ENCODE results near the gene FUT3. TPM values are rescaled to one million over a fixed set of nuclear protein-coding genes. Genes with fewer than 3 reads are reported as not detected.
"Not testable (repeated sequence)": the region's sequence is repeated elsewhere in the genome, so short reads cannot be mapped to it uniquely, and the experiment has no call there.

Gene FUT3
- polyA plus RNA-seq, 5 donors = 0.49 to 0.66 (median 0.61) TPM; not detected in 1

- DNase-seq = not testable (repeated sequence)
These were observed 2.6 kb downstream of the FUT3 start for GRCh38 chr19:5848621-5849020.

DNA sequence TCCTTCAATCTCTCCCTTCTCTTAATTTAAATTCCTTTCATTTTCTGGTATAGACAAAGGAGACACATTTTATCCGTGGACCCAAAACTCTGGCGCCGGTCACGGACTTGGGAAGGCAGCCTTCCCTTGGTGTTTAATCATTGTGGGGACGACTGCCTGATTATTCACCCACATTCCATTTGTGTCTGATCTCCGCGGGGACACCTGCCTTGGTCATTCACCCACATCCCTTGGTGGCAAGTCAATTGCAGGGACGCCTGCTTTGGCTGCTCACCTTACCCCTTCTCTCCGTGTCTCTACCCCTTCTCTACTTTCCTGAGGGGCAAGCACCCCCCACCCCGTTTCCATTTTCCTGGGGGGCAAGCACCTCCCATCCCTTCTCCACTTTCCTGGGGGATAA is 3.4 kb downstream of the FUT3 start:
- not testable (repeated sequence) for DNase-seq

DNA sequence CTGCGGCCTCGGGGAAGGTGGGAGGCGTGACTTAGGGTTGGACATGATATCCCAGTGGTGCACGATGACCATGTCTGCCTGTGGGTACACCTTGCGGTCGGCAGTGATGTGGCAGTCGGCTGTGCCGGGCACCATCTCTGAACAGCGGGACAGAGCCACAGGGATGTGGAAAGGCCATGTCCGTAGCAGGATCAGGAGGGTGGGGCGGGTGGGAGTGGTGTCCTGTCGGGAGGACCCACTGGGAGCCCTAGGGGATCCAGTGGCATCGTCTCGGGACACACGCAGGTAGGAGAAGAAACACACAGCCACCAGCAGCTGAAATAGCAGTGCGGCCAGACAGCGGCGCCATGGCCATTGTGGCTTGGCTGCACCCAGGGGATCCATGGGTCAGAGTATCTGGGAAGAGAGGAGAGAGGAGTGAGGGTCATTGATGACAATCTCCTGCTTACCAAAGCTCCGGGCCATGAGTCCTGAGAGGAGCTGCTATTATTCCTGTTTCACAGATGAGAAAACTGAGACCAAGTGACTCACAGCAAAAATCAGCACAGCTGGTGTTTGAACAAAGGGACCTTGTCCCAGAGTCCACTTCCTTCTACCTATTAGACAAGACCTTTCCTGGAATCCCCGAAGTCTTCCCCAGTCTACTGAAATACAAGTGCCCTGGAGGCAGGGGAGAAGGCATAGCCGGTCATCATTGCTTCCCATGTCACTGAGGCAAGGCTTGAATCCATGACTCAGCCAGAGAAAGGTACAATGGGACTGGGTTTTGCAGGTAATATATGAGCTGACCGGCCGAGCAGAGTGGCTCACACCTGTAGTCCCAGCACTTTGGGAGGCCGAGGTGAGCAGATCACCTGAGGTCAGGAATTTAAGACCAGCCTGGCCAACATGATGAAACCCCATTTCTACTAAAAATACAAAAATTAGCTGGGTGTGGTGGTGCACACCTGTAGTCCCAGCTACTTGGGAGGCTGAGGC is 6.5 kb downstream of the FUT3 start:
- DNase-seq = no peak

DNA sequence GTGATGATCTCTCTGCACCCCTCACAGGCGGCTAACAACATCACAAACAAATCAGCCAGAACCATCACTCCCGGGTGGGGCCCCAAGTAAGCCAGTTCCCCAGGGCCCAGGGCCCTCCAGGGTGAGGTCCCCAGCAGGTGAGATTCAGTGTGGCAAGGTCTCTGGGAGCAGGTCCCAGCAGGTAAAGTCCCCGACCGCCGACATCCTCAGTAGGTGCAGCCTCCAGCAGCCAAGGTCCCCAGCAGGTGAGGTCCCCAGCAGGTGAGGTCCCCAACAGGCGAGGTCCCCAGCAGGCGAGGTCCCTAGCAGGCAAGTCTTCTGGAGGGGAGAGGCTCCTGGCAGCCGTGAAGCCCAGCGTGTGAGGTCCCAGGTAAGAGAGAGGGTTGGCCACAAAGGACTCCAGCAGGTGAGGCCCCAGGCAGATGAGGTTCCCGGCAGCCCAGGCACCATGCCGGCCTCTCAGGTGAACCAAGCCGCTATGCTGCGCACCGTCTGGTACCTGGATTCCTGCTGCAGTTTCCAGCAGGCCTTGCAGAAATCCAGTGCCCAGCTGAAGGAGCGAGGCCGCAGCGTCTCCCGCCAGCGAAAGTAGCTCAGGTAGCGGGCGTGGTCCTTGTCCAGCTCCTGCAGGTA is 7.8 kb downstream of the FUT3 start:
- no peak for DNase-seq

- not testable (repeated sequence) for DNase-seq
These were observed 9.5 kb downstream of the FUT3 start for GRCh38 chr19:5841735-5842111.

- DNase-seq = no peak
These were observed 11.9 kb downstream of the FUT3 start, which contains the start of gene FUT6 for GRCh38 chr19:5839065-5840017. Gene FUT6, minus strand, starts transcription at chr19:5839702. Its CDS starts 7,135 bp downstream, at chr19:5832567.

DNA sequence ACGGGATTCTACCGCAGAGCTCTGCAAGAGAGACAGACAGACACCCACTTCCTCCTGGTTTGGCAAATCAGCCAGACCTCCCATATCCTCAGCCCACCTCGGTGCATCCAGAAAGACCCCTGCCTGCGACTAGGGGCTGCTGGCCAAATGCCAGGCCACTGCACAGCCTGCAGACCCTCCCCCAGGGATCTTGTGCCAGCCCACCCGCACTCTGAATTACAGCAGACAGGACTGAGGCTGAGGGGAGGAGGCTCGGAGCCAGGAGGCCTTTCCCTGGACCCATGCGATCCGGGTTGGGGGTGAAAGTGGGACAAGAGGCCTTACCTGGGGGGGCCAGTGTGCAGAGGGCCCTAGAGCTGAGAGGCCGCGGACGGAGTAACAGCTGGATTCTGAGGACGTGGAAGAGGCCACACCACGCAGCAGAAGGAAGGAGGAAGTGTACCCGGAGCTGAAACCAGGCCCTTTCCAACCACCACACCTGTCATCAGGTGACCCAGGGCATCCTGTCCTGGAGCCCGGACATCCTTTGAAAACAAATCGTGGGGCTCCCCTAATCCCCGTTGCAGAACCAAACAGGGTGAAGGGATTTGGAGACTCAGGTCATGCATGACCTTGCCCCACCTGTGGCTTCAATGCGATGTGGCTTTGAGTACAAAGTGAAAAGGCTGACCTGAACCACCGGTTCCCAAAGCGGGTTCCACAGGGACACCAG is 12.7 kb downstream of the FUT3 start:
- no peak for DNase-seq

GRCh38 chr19:5837761-5838352 is 13.4 kb downstream of the FUT3 start:
- DNase-seq = no peak

GRCh38 chr19:5832527-5833216 is 18.6 kb downstream of the FUT3 start:
- DNase-seq = no peak

- no peak for DNase-seq
These were observed 19.2 kb downstream of the FUT3 start for GRCh38 chr19:5832061-5832460.

DNA sequence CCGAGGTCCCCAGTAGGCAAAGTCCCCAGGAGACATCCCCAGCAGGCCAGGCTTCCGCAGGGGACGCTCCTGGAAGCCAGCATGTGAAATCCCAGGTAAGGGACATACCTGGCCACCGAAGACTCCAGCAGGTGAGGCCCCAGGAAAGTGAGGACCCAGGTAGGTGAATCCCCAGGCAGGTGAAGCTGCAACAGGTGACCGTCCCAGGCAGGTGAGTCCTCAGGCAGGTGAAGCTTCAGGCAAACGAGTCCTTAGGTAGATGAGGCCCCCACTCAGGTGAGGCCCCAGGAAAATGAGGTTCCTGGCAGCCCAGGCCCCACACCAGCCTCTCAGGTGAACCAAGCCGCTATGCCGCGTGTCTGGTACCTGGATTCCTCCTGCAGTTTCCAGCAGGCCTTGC is 20.1 kb downstream of the FUT3 start:
- no peak for DNase-seq

DNA sequence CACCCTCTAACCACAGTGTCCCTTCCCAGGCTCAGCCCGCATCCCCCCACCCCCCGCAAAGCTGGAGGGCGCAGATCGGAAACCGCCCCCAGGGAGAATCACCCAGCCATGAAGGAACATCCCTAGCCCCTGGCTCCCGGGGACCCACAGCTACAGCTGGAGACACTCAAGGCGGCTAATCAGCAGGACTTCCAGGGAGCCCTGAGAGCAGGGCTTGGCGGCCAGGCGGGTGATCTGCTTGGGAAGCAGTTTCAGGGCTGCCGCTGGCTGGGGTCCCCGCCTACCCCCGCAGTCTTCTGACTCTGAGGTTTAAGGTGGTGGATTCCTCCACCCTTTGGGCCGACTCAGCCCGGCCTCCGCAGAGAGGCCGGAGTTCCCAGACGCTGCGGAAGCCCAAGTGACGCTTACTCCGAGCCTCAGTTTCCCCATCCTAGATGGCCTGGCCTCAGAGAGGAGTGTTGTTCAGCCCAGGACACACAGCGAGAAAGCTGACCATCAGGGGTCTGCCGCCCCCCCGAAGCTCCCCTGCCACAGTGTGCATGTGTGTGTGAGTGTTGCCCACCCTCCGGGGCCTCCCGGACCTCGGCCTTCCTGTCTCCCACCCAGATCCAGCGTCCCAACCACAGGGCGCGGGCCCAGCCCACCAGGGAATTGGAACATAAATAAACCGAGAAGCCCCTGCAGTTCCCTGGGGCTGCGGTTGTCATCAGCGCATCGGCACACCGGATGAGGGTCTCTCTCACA is 21.5 kb downstream of the FUT3 start:
- DNase-seq = no peak

- peak in 1 of 2 donors; percentile 51 for DNase-seq
These were observed 22.3 kb downstream of the FUT3 start for GRCh38 chr19:5828661-5829566.

GRCh38 chr19:5827891-5828660 is 23.2 kb downstream of the FUT3 start:
- peak; percentile 94 for DNase-seq

- no peak for DNase-seq
These were observed 23.8 kb downstream of the FUT3 start for GRCh38 chr19:5827342-5827890.

DNA sequence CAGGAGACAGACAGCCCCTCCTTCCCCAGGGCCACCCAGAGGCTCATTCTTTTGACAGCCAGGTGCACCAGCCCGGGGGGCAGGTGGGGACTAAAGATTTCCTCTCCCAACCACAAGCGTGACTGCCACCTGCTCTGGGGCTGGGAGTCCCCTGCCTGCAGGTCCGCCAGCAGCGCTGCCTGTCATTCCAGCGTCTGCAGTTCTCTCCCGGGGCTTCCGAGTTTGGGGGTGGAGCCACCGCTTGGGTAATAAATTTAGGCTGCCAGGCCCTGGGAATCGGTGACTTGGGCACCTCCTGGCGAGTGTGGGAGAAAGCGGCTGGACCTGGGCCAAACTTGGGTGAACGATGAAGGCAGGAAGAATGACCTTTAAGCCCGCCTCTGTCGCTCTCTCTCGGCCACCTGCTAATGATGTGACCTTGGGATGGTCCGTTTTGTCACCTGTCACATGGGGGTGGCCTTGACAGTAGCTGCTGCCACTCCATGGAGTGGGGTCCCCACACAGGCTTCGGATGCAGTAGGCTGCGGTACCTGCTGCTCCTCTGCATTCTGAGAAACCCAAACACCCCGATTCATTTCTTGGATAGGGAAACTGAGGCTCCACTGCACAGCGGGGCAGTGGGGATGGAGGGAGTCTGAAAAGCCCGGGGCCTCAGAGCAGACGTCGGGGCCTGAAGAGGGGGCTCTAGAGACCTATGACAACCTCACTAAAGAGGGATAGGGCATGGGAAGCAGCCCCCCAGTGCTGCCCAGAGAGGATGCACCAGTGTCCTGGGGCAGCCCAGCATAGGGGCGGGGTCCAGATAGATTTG is 24.5 kb downstream of the FUT3 start:
- no peak for DNase-seq
